HL-60 (cell line): ENCODE measurements around the gene FKBP1B.

ENCODE experiments used
- POLR2AphosphoS5 ChIP-seq: IDR thresholded peaks from 2 replicates; pipeline ENCODE4 v1.6.1; 2012; ENCODE audit warnings: low read depth
- SPI1 ChIP-seq: IDR thresholded peaks from 2 replicates; pipeline ENCODE4 v1.6.1; 2012; ENCODE audit warnings: low read depth, mild to moderate bottlenecking, borderline replicate concordance
- TF ChIP-seq, protein P1 (sequence below): IDR thresholded peaks from one replicate; pipeline ENCODE4 v1.5.1; 2011; ENCODE audit warnings: low read length, control low read depth, inconsistent platforms; ENCODE audit not compliant: insufficient read depth

DNA sequence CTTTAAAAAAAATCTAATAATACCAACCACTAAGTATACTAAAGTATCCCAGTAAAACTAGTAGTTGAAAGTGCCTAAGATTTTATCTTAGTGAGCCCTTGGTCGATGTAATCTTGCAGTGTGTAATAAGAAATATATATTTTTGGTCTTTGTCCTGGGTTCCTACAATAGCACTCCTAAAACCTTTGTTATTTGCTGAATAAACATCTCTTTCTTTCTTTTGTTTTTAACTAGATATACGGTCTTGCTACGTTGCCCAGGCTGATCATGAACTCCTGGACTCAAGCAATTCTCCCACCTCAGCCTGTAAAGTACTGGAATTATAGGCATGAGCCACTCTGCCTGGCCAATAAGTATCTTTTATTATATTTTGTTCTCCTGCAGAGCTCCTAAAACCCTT is 37.5 kb downstream of the FKBP1B start:
- TF ChIP-seq, protein P1, sequence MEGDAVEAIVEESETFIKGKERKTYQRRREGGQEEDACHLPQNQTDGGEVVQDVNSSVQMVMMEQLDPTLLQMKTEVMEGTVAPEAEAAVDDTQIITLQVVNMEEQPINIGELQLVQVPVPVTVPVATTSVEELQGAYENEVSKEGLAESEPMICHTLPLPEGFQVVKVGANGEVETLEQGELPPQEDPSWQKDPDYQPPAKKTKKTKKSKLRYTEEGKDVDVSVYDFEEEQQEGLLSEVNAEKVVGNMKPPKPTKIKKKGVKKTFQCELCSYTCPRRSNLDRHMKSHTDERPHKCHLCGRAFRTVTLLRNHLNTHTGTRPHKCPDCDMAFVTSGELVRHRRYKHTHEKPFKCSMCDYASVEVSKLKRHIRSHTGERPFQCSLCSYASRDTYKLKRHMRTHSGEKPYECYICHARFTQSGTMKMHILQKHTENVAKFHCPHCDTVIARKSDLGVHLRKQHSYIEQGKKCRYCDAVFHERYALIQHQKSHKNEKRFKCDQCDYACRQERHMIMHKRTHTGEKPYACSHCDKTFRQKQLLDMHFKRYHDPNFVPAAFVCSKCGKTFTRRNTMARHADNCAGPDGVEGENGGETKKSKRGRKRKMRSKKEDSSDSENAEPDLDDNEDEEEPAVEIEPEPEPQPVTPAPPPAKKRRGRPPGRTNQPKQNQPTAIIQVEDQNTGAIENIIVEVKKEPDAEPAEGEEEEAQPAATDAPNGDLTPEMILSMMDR: no peak
- no peak for TF ChIP-seq POLR2AphosphoS5
- no peak for TF ChIP-seq SPI1
